GM21717 (cell line): ENCODE results near the gene PDGFRA.
"Not testable (repeated sequence)": the region's sequence is repeated elsewhere in the genome, so short reads cannot be mapped to it uniquely, and the experiment has no call there.

Source experiments
- ATAC-seq: cut with Tn5 transposase; IDR thresholded peaks from one replicate; pipeline ENCODE4 v1.9.1; 2021; ENCODE audit warnings: mild to moderate bottlenecking, moderate library complexity; ENCODE audit not compliant: unreplicated experiment

PDGFRA gene

DNA sequence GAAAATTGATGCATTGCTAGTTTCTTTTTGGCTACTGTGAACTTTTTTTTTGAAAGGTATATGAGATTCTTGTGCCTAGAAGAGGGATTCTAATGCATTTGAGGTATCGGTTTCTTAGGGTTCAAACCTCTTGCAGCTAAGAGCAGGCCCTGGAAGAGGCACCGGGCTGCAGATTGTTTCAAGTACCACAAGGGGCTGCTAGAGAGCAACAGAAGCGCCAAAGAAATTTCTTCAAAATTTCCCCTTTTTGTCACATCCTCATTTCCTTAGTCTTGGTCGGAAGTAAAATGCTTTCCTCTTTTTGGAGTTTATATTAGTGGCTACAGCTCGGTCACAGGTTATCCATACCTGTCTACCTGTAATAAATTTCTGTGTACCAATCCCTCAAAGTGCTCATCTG, 89.8 kb downstream of the PDGFRA start:
- no peak for ATAC-seq

DNA sequence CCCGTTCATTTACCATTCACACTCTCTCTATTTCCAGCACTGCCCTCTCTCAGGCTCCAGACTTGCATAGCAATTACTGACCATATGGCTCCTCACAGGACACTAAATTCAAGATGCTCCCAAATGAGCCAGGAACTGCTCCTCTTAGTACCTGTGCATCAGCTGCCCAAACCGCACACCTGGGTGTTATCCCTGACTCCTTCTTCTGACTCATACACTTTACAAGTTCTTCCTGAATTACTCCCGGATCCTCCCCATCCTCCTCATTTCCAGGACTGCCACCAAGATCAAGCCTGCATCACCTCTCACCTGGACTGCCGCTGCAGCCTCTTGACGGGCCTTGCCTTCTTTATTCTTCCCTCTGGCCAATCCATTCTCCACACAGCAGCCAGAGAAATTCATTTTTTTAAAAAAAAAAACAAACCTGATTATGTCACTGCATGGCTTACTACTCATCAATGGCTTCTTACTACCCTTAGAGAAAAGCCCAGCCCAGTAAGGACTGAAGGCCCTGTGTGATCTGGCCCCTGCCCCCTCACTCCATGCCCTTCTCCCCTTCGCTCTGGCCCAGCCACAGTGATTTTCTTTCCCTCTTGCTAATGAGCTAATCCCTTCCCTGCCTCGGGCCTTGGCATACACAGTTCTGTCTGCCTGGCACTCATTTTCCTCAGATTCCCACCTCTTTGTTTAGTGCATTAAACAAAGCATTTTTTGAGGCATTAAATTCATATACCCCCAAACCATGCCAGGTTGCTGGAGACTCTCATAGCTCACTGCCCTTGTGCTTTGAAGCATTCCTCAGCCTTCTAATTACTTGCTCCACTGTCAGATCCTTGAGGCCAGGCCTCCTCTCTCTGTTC, 92.0 kb downstream of the PDGFRA start:
- ATAC-seq: no peak

DNA sequence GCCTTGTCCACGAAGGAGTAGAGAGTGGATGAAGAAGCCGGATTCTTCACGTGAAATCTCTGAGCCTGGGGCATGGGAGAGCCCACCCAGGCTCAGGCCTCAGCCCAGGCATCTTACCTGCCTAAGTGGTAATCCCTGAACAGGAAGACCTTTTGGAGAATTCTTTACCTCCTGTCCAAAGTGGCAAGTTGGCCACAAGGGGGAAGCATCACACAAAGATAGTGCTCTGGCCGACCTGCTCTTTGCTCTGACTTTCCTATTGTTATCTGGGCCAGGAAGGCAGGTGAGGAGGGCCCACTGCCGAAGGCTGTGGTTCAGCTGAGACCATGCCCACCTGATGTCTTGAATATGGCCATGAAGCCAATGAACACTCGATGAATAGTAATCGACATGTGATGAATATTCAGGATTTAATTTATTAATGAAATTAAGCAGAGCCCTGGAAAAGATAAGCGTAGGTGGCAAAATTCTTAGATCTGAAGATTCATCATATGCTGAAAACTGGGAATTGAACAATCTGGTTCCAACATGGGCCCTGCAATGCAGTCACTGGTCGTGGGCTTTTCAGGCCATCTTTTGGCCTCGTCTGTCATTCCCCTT, 93.8 kb downstream of the PDGFRA start:
- peak; percentile 87 for ATAC-seq

DNA sequence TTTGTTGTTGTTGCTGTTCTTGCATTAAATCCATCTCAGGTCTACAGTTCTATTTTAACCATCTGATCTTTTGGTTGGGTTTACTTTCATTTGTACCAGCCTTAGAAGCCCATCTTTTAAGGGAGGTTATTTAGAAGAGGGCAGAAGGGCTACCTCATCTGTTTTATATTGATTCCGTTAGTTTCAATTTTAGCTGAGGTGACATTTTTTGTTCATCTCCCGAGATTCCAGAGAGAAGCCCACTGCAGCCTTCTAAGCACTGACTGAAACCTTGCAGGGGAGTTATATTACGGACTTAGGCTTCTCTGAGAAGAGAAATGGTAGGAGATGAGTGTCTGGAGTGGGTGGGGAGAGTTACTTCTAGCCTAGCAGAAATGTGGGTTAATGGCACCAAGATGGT, 101.8 kb downstream of the PDGFRA start:
- ATAC-seq: no peak

DNA sequence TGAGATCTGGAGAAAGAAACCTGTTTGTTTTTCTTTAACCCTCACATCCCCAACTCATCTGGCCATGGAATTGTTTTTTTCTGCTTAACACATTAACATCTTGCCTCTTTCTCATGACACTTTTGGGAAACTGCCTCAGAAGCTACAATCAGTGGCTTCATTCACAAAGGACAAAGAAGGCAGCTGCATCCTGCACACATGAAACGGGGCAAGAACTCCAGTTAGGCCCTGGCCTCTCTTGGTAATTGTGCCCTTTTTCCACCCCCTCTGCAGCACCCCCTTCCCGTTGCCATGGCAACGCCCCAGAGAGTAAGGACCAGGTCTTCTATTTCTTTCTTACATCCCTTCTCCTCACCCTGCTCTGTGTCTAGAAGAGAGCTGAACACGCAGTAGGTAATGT, 103.4 kb downstream of the PDGFRA start:
- no peak for ATAC-seq

DNA sequence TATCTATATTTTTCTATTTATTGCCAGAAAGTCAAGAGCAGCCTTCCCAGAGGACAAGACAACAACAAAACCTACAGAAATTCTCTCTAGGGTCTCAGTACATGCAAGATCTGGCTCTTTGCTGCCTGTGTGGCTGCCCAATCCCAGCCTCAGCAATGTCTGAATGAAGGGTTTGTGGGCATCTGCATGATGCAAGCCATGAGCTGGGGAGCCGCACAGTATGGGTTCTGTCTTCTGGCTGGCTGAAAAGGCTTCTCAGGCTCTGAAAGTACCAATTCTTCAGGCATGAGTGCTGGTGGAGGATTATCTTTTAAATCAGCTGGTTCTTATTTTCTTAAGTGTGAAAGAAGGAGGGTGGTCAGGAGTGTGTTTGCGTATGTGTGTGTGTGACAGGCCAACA, 104.6 kb downstream of the PDGFRA start:
- ATAC-seq: no peak

DNA sequence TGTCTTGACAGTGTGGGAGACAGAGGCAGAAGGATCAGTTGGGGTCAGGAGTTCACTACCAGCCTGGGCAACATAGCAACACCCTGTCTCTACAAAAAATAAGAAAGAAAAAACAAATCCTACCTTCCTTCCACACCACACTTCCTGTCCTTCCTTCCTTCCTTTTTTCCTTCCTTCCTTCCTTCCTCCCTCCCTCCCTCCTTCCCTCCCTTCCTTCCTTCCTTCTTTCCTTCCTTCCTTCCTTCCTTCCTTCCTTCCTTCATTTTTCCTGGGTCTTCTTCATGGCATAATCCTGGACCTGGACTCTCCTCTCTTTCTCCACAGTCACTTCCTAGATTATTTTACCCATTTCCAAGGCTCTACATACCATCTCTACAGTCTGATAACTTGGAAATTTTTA, 105.7 kb downstream of the PDGFRA start:
- ATAC-seq: not testable (repeated sequence)

DNA sequence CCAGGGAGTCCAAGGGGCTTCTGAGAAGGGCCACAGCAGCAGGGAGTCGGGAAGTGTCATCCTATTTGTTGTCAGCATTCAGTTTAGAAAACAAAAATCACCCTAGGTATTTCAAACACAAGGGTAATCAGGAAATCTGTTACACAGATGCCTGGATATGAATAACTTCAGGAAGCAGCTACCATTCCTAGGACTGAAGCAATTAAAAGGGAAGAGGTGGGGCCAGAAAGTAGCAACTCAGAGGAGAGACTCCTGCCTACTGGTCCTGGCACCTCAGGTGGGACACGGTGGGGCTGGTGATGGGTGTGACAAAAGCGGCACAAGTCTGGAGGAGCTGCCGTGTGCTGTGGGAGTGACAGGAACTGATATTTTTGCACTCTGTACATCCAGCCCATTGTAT, 107.9 kb downstream of the PDGFRA start:
- no peak for ATAC-seq

DNA sequence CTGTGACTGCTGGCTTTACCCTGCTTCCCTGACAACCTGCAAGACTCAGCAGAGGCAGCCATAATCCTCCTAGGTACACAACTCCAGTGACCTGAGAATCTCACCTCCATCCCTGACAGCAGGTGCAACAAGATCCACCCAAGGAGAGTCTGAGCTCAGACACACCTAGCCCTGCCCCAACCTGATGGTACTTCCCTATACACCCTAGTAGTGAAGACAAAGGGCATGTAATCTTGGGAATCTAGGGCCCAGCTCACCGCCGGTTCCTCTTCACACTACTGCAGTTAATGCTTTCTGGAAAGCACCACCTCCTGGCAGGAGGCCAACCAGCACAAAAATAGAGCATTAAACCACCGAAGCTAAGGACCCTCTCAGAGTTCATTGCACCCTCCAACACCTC, 113.0 kb downstream of the PDGFRA start:
- not testable (repeated sequence) for ATAC-seq
